Ectodermal cell (in vitro differentiated cells): ENCODE measurements around the gene CFAP43.

Source experiments
- H3K27ac ChIP-seq: 2 replicates; pipeline ENCODE4 v1.7.0; 2013; ENCODE audit warnings: mild to moderate bottlenecking, low read depth, low read length; ENCODE audit not compliant: insufficient read depth, poor library complexity, severe bottlenecking
- H3K27me3 ChIP-seq: 2 replicates; pipeline ENCODE4 v1.7.0; 2013; ENCODE audit warnings: mild to moderate bottlenecking, low read length; ENCODE audit not compliant: insufficient read depth, control insufficient read depth, poor library complexity, severe bottlenecking
- H3K36me3 ChIP-seq: one replicate; pipeline ENCODE4 v1.7.0; 2013; ENCODE audit warnings: low read length; ENCODE audit not compliant: control insufficient read depth, insufficient read depth
- H3K4me1 ChIP-seq: one replicate; pipeline ENCODE4 v1.7.0; 2013; ENCODE audit warnings: low read length; ENCODE audit not compliant: control insufficient read depth, insufficient read depth
- H3K4me3 ChIP-seq: 2 replicates; pipeline ENCODE4 v1.7.0; 2013; ENCODE audit warnings: low read depth, low read length, control low read depth; ENCODE audit not compliant: insufficient read depth
- H3K9me3 ChIP-seq: 2 replicates; pipeline ENCODE4 v1.7.0; 2013; ENCODE audit warnings: mild to moderate bottlenecking, low read length, moderate library complexity; ENCODE audit not compliant: control insufficient read depth
- WGBS, 2 experiments: methylation state at CpG; one replicate each; pipeline ENCODE4 v1.1.7; 2013; ENCODE audit warnings: missing lambda C conversion rate in 2 of 2; 5-methylcytosine and 5-hydroxymethylcytosine counted together

The CFAP43 gene

DNA sequence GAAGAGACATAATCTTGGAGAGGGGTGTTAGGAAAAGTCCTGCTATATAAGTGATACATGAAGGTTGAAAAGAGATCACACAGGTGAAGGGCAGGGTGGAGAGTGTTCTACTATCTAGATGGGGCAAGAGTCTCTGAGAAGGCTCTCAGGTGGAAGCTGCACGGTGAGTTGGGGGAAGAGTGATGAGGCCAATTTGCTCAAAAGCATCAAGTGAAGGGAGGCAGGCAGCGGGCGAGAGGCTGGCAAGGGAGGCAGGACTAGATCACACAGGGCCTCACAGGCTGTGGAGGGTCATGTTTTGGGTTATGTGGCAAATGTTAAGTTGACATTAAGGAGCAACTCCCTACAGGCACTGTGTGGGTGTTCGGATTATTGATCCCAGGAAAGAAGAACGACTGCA lies 143.9 kb downstream of the CFAP43 start:
- 91 to 94% methylated on average over 5 of the region's 5 CpGs for WGBS, 2 experiments

DNA sequence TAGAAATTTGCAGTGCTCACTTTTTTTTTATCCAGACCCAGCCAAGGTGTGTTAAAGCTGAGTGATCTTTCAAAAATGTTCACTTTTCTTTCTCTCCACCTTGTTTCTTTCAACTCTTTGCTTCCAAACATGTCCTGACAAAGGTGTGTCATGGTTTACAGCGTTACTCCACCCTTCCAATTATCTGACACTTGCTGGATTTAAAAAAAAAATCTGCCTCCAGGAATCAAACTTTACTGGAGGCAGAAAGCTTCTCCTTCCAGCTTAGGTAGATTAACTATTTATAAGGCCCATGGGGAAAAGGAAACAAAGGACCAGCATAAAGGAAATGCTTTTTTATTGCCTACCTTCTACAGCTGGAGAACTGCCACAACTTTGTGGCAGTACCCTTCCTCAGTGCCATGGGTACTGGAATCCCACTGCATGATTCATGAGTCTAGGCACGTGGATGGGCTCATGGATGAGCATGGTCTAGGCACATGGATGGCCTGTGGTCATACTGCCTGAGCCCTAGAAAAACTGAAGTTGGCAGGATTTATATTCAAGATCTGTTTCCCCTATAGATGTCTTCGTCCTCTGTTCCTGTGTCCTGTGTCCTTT lies 146.3 kb downstream of the CFAP43 start, which contains the start of gene COL17A1:
TSS of gene COL17A1 (minus strand) at position 80 of the 600 bp plus-strand sequence. CDS start 5,207 bp downstream, outside the sequence.
- 89% methylated on average over 3 of the region's 3 CpGs for WGBS, 2 experiments
- no peaks in the 10 kb centered on the region for H3K36me3 ChIP-seq
- peaks cover 15% of the 10 kb centered on the region for H3K4me1 ChIP-seq
- H3K27me3 ChIP-seq = no peaks in the 10 kb centered on the region
- no peak within 1 kb of the TSS for H3K4me3 ChIP-seq
- H3K27ac ChIP-seq = no peak within 1 kb of the TSS
- no peaks in the 10 kb centered on the region for H3K9me3 ChIP-seq

More for the DNA sequence above, 143.9 kb downstream of the CFAP43 start:
- Histone ChIP-seq H3K27ac (no peak overlapping the region), H3K36me3 (no peaks in the 10 kb centered on the region), H3K9me3 (no peaks in the 10 kb centered on the region), H3K4me3 (no peak overlapping the region), H3K27me3 (no peaks in the 10 kb centered on the region), H3K4me1 (peaks cover 8% of the 10 kb centered on the region)

DNA sequence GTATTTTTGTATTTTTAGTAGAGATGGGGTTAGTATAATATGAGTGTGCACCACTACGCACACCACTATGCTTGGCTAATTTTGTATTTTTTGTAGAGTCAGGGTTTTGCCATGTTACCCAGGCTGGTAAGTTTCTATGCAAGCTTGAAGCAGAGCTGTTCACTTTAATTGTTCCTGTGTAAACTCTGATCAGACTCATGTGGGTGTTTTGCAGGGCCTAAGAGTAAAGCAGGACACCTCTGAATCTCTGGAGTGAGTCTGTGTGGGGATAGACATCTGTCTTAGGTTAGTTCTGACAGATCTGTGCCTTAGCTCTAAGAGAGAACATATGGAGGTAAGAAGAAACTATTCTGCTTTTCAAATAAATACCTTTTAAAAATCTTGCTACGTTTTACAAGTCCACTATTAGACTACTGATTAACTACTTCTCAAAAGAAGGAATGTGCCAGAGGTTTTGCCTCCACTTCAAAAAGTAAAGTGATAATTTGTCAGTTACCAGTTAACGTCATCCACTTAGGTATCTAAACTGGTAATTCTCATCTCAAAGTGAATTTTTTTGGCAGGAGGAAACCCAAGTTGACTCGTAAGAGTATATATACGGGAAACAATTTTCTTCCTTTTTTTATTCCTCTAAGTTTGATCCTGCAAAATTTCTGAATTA lies 147.6 kb downstream of the CFAP43 start:
- no peak overlapping the region for H3K4me3 ChIP-seq
- no peaks in the 10 kb centered on the region for H3K9me3 ChIP-seq
- no peaks in the 10 kb centered on the region for H3K36me3 ChIP-seq
- no peaks in the 10 kb centered on the region for H3K27me3 ChIP-seq
- no peak overlapping the region for H3K27ac ChIP-seq
- H3K4me1 ChIP-seq = peaks cover 17% of the 10 kb centered on the region
- 93 to 96% methylated on average over 5 of the region's 5 CpGs for WGBS, 2 experiments

DNA sequence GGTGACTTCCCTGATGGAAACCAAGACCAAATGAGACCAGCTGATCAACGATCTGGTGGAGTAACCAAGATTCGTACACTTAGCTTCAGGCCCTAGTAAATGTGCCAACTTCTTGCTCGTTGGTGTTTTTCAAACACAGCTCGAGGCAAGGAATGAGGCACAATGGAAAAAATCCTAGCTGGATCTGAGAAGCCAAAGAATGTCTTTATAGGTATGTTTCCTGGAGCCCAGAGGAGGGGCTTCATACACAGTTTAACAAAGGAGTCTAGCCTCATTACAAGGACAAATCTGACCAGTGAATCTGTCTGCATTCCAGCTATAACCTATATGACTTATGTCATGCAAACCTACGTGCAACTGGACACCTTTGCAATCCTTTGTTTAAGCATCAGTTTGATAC lies 150.2 kb downstream of the CFAP43 start:
- Histone ChIP-seq H3K4me1 (peaks cover 22% of the 10 kb centered on the region), H3K27me3 (no peaks in the 10 kb centered on the region), H3K36me3 (no peaks in the 10 kb centered on the region), H3K9me3 (no peaks in the 10 kb centered on the region), H3K27ac (no peak overlapping the region), H3K4me3 (no peak overlapping the region)
- WGBS, 2 experiments = 91 to 94% methylated on average over 5 of the region's 5 CpGs

DNA sequence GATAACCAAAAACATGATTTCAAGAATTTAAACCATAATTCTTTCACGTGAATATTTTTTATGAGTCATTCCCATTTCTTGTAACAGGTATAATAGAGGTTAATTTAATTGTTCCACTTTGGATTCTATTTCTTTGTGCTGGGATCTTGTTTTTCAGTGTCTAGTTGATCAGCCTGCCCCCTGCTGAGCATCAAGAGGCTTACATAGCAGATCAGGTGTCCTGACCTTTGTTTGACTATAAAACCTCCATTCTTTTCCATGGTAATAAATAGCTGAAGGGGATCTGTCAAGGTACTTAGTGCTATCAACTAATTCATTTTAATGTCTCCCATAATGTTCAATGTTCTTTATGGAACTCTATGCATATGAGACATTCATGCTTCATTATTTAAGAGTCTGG lies 151.4 kb downstream of the CFAP43 start:
- Histone ChIP-seq H3K4me1 (peaks cover 32% of the 10 kb centered on the region), H3K9me3 (no peaks in the 10 kb centered on the region), H3K4me3 (no peak overlapping the region), H3K27me3 (no peaks in the 10 kb centered on the region), H3K27ac (no peak overlapping the region), H3K36me3 (no peaks in the 10 kb centered on the region)
- 67% methylated on average over 1 of the region's 1 CpG; no CpG with 5 or more reads in 1 of the 2 experiments for WGBS, 2 experiments
